Transverse colon (tissue), 4 donors: ENCODE results near the gene ODF2L. TPM values are rescaled to one million over a fixed set of nuclear protein-coding genes. Genes with fewer than 3 reads are reported as not detected.
A peak's percentile ranks its signal among the peaks of the same experiment; 100 is the strongest.

Experiments used
- DNase-seq: peaks from one replicate; pipeline ENCODE4 v3.0.0-alpha.2; 2019
- H3K27ac ChIP-seq, 4 donors: fragments of 200-600 bp; sonication (generic); 2 replicates each; pipeline ENCODE4 v1.5.1; 2016 to 2018; ENCODE audit warnings: inconsistent platforms in 4 of 4
- H3K27me3 ChIP-seq: fragments of 200-600 bp; sonication (generic); 2 replicates; pipeline ENCODE4 v1.5.1; 2017; ENCODE audit warnings: inconsistent platforms
- H3K36me3 ChIP-seq, 4 donors: fragments of 200-600 bp; sonication (generic); 2 replicates each; pipeline ENCODE4 v1.5.1; 2017 to 2019; ENCODE audit warnings: inconsistent platforms in 4 of 4
- H3K4me1 ChIP-seq, 4 donors: fragments of 200-600 bp; sonication (generic); 2 replicates each; pipeline ENCODE4 v1.5.1; 2017 to 2020; ENCODE audit warnings: inconsistent platforms in 4 of 4
- H3K4me3 ChIP-seq, 4 donors: fragments of 200-600 bp; sonication (generic); 1 replicate in 1 of 4; 2 replicates in 3 of 4; pipeline versions ENCODE4 v1.5.1 to v1.6.1; 2017 to 2019; ENCODE audit warnings: inconsistent platforms in 4 of 4
- H3K9me3 ChIP-seq, 2 donors: fragments of 200-600 bp; sonication (generic); 2 replicates each; pipeline ENCODE4 v1.5.1; 2017 to 2019; ENCODE audit warnings: inconsistent platforms in 2 of 2
- CTCF ChIP-seq, 5 experiments: fragments of 200-600 bp in 3 of 5; fragments of 450-650 bp in 2 of 5; sonication (generic) in 3 of 5; IDR thresholded peaks; 1 replicate in 2 of 5; 2 replicates in 3 of 5; pipeline ENCODE4 v1.5.1; 2016 to 2017; ENCODE audit warnings: antibody characterized with exemption in 5 of 5, inconsistent platforms in 3 of 5, mild to moderate bottlenecking in 2 of 5, moderate library complexity in 1 of 5
- EP300 ChIP-seq: sonication (generic); formaldehyde crosslinking; IDR thresholded peaks from one replicate; pipeline ENCODE4 v1.6.1; 2017; ENCODE audit warnings: antibody characterized with exemption, low read depth
- POLR2A ChIP-seq: fragments of 450-650 bp; IDR thresholded peaks from one replicate; pipeline ENCODE4 v1.6.1; 2016; ENCODE audit warnings: antibody characterized with exemption, mild to moderate bottlenecking, moderate library complexity
- POLR2AphosphoS5 ChIP-seq, 3 donors: sonication (generic); formaldehyde crosslinking; IDR thresholded peaks; one replicate each; pipeline ENCODE4 v1.6.1; 2016; ENCODE audit warnings: antibody characterized with exemption in 3 of 3
- WGBS, 2 donors: methylation state at CpG; one replicate each; pipeline ENCODE4 v1.1.5; 2018; ENCODE audit warnings: low coverage in 1 of 2; 5-methylcytosine and 5-hydroxymethylcytosine counted together
- in situ Hi-C, 4 donors: fragments of 200-750 bp; cut with MboI; loops; one replicate each; pipeline versions ENCODE4 v1.15.0 to v1.15.1; 2017; ENCODE audit warnings: low sequenced_read_pairs in 3 of 4, low pct_ligation_motif_present in 1 of 4, low pct_unique_long_range_greater_than_20kb in 1 of 4
- intact Hi-C: fragments of 100-400 bp; cut with DNase I; formaldehyde crosslinking; loops from one replicate; pipeline ENCODE4 v1.15.1; 2023; ENCODE audit warnings: low total_unique reads
- total RNA-seq, 4 donors: library from RNA; depleted of rRNA; stranded (reverse); fragments of >200 nt; gene quantifications; one replicate each; pipeline ENCODE4 v1.1.0, GENCODE V29; 2016

ODF2L gene
- total RNA-seq, 4 donors from 2014 or later, result 43.6 to 89.2 (median 55.9) TPM

GRCh38 chr1:86429835-86430234, 33.7 kb upstream of the ODF2L start:
- TF ChIP-seq POLR2AphosphoS5 (IDR thresholded peaks at IDR 0.05) (peak; percentile 16 to 35 (median 32)), POLR2A (no peak)
- peak overlapping the region; percentile 33 to 73 (median 70) for H3K27ac ChIP-seq
- H3K27me3 ChIP-seq, result no peaks in the 10 kb centered on the region
- in situ Hi-C loops (no loop called here), intact Hi-C loops (no loop called here)
- H3K4me3 ChIP-seq, result no peak overlapping the region
- 0 to 3% methylated on average over 1 to 3 of the region's 3 CpGs for WGBS, 2 donors
- H3K4me1 ChIP-seq, result peaks cover 0 to 31% (median 13%) of the 10 kb centered on the region in 4 donors
- no peaks in the 10 kb centered on the region for H3K9me3 ChIP-seq
- H3K36me3 ChIP-seq, result no peaks in the 10 kb centered on the region
- no peak for DNase-seq

GRCh38 chr1:86429122-86429725, 33.1 kb upstream of the ODF2L start:
- TF ChIP-seq POLR2A (no peak), CTCF (IDR thresholded peaks at IDR 0.05) (no peak), EP300 (no peak), POLR2AphosphoS5 (IDR thresholded peaks at IDR 0.05) (no peak)
- Histone ChIP-seq H3K27ac (peak overlapping the region; percentile 30 to 73 (median 50)), H3K4me1 (peaks cover 0 to 31% (median 13%) of the 10 kb centered on the region in 4 donors), H3K27me3 (no peaks in the 10 kb centered on the region), H3K9me3 (no peaks in the 10 kb centered on the region), H3K4me3 (no peak overlapping the region), H3K36me3 (no peaks in the 10 kb centered on the region)
- intact Hi-C loops, result no loop called here
- in situ Hi-C loops, result no loop called here
- WGBS, 2 donors, result 79 to 80% methylated on average over 7 of the region's 7 CpGs
- DNase-seq, result no peak

- Histone ChIP-seq H3K4me3 (no peak within 1 kb of the TSS), H3K27me3 (no peaks in the 10 kb centered on the region), H3K27ac (no peak within 1 kb of the TSS), H3K9me3 (no peaks in the 10 kb centered on the region), H3K36me3 (no peaks in the 10 kb centered on the region), H3K4me1 (peaks cover 0 to 18% (median 5%) of the 10 kb centered on the region in 4 donors)
- intact Hi-C loops (no loop called here), in situ Hi-C loops (no loop called here)
- TF ChIP-seq CTCF (IDR thresholded peaks at IDR 0.05) (no peak), POLR2AphosphoS5 (IDR thresholded peaks at IDR 0.05) (no peak), POLR2A (no peak), EP300 (no peak)
- DNase-seq, result no peak
Observed at GRCh38 chr1:86423873-86424272, 27.8 kb upstream of the ODF2L start, which contains the start of gene CLCA2. TSS of gene CLCA2 (plus strand) at chr1:86424171. CDS start at chr1:86424248, 77 bp downstream.

- Histone ChIP-seq H3K36me3 (no peaks in the 10 kb centered on the region), H3K27me3 (no peaks in the 10 kb centered on the region), H3K27ac (no peak overlapping the region), H3K4me1 (peaks cover 0 to 14% (median 4%) of the 10 kb centered on the region in 4 donors), H3K4me3 (no peak overlapping the region), H3K9me3 (no peaks in the 10 kb centered on the region)
- in situ Hi-C loops (no loop called here), intact Hi-C loops (no loop called here)
- no peak for DNase-seq
- TF ChIP-seq EP300 (no peak), POLR2AphosphoS5 (IDR thresholded peaks at IDR 0.05) (no peak)
Observed at GRCh38 chr1:86423473-86423872, 27.4 kb upstream of the ODF2L start.

GRCh38 chr1:86421601-86422280, 25.6 kb upstream of the ODF2L start:
- TF ChIP-seq POLR2A (no peak), POLR2AphosphoS5 (IDR thresholded peaks at IDR 0.05) (no peak), CTCF (IDR thresholded peaks at IDR 0.05) (no peak), EP300 (no peak)
- H3K27ac ChIP-seq, result no peak overlapping the region
- no peak overlapping the region for H3K4me3 ChIP-seq
- H3K9me3 ChIP-seq, result no peaks in the 10 kb centered on the region
- no peaks in the 10 kb centered on the region for H3K36me3 ChIP-seq
- no peak for DNase-seq
- intact Hi-C loops, result no loop called here
- in situ Hi-C loops, result no loop called here
- WGBS, 2 donors, result 55 to 75% methylated on average over 7 of the region's 7 CpGs
- no peaks in the 10 kb centered on the region for H3K27me3 ChIP-seq
- H3K4me1 ChIP-seq, result peaks cover 0 to 9% (median 4%) of the 10 kb centered on the region in 4 donors
